ENCODE measurements around the gene FKBP5. TPM values are rescaled to one million over a fixed set of nuclear protein-coding genes. Genes with fewer than 3 reads are reported as not detected.

Gene FKBP5
- total RNA-seq, 1 experiment from 2014 or later: 33.9 TPM

DNA sequence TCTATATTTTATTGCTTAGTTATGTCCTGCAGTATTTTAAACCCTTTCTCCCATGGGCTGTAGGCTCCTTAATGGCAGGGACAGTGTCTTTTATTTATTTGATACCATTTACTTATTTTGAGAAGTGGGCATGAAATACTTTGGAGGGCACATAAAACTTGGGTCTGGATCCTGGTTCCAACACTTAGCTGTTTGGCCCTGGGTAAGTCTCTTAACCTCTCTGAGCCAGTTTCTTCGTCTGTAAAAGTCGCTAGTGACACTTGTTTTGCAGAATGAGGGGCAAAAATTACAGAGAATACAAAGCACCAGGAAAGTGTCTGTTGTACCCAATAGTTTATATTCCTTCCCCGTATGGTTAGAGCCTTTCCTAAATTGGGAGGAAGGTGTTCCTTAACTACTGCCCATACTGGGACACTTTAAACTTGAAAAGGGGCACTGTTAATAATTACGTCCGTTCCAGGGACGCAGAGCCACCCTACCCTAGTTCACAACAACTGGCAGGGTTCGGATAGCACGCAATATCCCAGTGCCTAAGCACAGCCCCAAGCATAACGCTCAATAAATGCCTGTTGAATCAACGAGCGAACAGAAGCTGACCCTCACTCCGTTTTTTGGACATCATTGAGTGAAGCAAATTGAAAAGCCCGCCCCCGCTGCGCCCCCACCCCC lies 42.2 kb upstream of the FKBP5 start:
- H4K91ac ChIP-seq (ENCODE audit: insufficient read length, low read depth, low read length): no peak overlapping the region
- H3K79me1 ChIP-seq (ENCODE audit: insufficient read depth, low read depth, low read length, poor library complexity, severe bottlenecking): no peaks in the 10 kb centered on the region
- TF ChIP-seq, protein P1, sequence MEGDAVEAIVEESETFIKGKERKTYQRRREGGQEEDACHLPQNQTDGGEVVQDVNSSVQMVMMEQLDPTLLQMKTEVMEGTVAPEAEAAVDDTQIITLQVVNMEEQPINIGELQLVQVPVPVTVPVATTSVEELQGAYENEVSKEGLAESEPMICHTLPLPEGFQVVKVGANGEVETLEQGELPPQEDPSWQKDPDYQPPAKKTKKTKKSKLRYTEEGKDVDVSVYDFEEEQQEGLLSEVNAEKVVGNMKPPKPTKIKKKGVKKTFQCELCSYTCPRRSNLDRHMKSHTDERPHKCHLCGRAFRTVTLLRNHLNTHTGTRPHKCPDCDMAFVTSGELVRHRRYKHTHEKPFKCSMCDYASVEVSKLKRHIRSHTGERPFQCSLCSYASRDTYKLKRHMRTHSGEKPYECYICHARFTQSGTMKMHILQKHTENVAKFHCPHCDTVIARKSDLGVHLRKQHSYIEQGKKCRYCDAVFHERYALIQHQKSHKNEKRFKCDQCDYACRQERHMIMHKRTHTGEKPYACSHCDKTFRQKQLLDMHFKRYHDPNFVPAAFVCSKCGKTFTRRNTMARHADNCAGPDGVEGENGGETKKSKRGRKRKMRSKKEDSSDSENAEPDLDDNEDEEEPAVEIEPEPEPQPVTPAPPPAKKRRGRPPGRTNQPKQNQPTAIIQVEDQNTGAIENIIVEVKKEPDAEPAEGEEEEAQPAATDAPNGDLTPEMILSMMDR (conservative IDR thresholded peaks at IDR 0.05): no peak
- no peak overlapping the region for H3K23ac ChIP-seq (ENCODE audit: insufficient read length, low read depth, low read length)
- peak overlapping the region; percentile 84; the same call in 1 of the 2 replicates for H3K14ac ChIP-seq (ENCODE audit: insufficient read depth, low read length)
- WGBS (ENCODE audit: extremely low coverage, insufficient read length, low lambda C conversion rate): no CpG with 5 or more reads among the region's 15 CpGs
- H3K4ac ChIP-seq (ENCODE audit: low read depth, low read length): no peak overlapping the region
- DNase-seq: no peak
- H3K18ac ChIP-seq (ENCODE audit: insufficient read length, low read depth, low read length): no peak overlapping the region
- H2BK12ac ChIP-seq (ENCODE audit: insufficient read length, low read depth, low read length): no peak overlapping the region
- no peak overlapping the region for H3K56ac ChIP-seq (ENCODE audit: insufficient read length, low read depth, low read length)
- peaks cover 17% of the 10 kb centered on the region for H3K4me1 ChIP-seq (ENCODE audit: insufficient read depth, low read length)
- no peaks in the 10 kb centered on the region for H3K79me2 ChIP-seq (ENCODE audit: insufficient read depth, low read length)
- H3K23me2 ChIP-seq (ENCODE audit: insufficient read length, low read depth, low read length, poor library complexity, severe bottlenecking): peaks cover 11% of the 10 kb centered on the region
- H3K4me1 Mint-ChIP-seq: peaks cover 55 to 59% of the 10 kb centered on the region in 2 experiments
- no peak overlapping the region for H2AFZ ChIP-seq (ENCODE audit: low read length)
- no peak overlapping the region for H3K27ac ChIP-seq (ENCODE audit: insufficient read length, low read depth, low read length)
- peak overlapping the region; percentile 92 for H3K4me2 ChIP-seq (ENCODE audit: insufficient read depth, insufficient read length, low read length)
- no peak overlapping the region for H2BK20ac ChIP-seq (ENCODE audit: low read depth, low read length, poor library complexity, severe bottlenecking)
- H2AK5ac ChIP-seq (ENCODE audit: insufficient read length, low read length): no peak overlapping the region
- H3K27me3 Mint-ChIP-seq (ENCODE audit: low read depth): peaks cover 23% of the 10 kb centered on the region
- no peak overlapping the region for H2BK120ac ChIP-seq (ENCODE audit: low read depth, low read length, poor library complexity, severe bottlenecking)
- no peaks in the 10 kb centered on the region; a peak in 1 of 7 replicates for H3K36me3 Mint-ChIP-seq (ENCODE audit: insufficient read depth in 1 of 3, low read depth in 3 of 3)
- peaks cover 2% of the 10 kb centered on the region; the same call in 1 of the 2 replicates for H3K27me3 ChIP-seq (ENCODE audit: insufficient read depth, low read length)
- peak overlapping the region; percentile 75 to 92 for H3K4me3 Mint-ChIP-seq
- H3T11ph ChIP-seq (ENCODE audit: low read length): no peak overlapping the region
- H4K8ac ChIP-seq (replicated peaks; ENCODE audit: insufficient read length, low read depth, low read length): no peak overlapping the region
- H3K9me3 ChIP-seq (ENCODE audit: control insufficient read depth, low read depth, low read length): no peaks in the 10 kb centered on the region
- H4K5ac ChIP-seq (ENCODE audit: insufficient read length, low read depth, low read length): no peak overlapping the region
- no peak overlapping the region for H3K9ac ChIP-seq (ENCODE audit: extremely low read depth, insufficient read length, low read length)
- H2BK5ac ChIP-seq (ENCODE audit: insufficient read length, low read length): no peak overlapping the region
- H4K20me1 ChIP-seq (ENCODE audit: control insufficient read depth, insufficient read depth, insufficient read length): no peaks in the 10 kb centered on the region
- peak overlapping the region in 1 of 3 experiments; percentile 86; a peak in 1 of 7 replicates for H3K27ac Mint-ChIP-seq
- H2BK15ac ChIP-seq (ENCODE audit: low read depth, low read length): no peak overlapping the region
- H3K9me3 Mint-ChIP-seq: no peaks in the 10 kb centered on the region
